GM20000 (cell line): Measurements from ENCODE around the gene WNT3A.

Experiments used
- DNase-seq: peaks from one replicate; pipeline ENCODE4 v3.0.0; 2012; ENCODE audit warnings: low spot score
- TF ChIP-seq, protein P1 (sequence below): IDR thresholded peaks from 2 replicates; pipeline ENCODE4 v1.5.1; 2012; ENCODE audit warnings: mild to moderate bottlenecking, control low read depth; ENCODE audit errors: extremely low read depth, missing control alignments

The WNT3A gene

DNA sequence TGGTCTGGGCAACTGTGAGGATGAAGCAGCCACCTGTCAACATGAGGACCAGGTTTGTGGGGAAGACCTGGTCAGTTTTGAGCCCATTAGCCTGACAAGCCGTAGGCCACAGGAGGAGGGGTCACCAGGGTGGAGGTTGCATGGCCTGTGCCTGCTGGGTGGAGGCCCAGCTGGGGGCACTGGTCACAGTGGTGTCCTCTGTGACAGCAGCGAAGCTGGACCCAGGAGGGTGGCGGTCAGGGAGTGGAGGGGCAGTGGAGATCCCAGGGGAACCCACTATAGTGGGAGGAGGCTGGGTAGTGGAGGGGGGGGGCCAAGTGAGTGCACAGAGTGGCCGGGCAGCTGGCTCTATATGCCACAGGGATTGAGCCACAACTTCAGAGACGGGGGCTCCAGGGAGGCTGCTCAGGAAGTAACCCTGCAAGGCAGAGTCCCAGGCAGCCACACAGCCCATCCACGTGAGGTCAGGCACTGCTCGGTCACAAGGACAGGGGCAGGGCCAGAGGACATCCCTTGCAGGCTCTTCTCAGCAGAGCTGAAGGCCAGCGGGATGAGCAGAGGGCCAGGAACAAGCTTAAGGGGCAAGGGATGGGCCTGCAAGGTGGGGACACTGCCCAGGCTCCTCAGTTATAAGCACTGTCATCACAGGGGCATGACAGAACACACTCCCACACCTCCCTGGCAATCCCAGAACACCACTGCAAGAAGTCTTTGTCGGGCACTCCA, 98.6 kb downstream of the WNT3A start:
- no peak for DNase-seq
- TF ChIP-seq, protein P1, sequence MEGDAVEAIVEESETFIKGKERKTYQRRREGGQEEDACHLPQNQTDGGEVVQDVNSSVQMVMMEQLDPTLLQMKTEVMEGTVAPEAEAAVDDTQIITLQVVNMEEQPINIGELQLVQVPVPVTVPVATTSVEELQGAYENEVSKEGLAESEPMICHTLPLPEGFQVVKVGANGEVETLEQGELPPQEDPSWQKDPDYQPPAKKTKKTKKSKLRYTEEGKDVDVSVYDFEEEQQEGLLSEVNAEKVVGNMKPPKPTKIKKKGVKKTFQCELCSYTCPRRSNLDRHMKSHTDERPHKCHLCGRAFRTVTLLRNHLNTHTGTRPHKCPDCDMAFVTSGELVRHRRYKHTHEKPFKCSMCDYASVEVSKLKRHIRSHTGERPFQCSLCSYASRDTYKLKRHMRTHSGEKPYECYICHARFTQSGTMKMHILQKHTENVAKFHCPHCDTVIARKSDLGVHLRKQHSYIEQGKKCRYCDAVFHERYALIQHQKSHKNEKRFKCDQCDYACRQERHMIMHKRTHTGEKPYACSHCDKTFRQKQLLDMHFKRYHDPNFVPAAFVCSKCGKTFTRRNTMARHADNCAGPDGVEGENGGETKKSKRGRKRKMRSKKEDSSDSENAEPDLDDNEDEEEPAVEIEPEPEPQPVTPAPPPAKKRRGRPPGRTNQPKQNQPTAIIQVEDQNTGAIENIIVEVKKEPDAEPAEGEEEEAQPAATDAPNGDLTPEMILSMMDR = no peak

DNA sequence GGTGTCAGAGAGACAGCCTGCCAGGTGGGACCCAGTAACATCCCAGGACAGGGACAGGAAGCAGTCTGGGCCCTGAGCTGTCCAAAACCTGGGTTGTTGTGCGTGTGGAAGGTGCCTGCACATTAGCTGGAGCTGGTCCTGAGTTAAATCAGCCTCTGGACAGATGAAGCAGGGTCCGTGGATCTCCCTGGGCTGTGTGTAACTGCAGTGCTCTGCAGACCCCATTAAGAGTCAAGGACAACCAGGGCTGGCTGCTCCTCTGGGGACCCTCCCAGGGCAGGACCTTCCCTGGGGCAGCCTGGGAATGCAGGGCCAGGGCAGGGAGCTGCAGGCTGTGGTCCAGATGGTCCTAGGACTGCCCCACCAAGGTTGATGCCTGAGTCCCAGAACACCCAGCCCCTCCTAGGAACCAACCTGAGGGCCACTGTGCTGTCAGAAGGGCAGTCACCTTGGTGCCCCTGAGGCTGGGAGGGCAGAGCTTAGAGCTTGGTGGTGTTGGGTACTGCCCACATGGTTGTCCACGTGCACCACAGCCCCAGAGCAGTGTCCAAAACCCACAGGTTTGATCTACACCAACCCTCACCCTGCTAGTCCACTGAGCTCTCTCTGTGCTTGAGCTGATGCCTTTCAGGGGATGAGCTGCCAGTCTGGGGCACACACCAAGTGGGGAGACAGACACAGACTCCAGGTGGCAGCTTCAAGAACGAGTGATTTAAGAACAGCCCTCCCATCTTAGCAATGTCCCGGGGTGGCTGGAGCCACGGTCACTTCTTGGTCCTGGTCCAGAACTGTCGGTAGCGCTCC, 99.4 kb downstream of the WNT3A start:
- no peak for DNase-seq
- TF ChIP-seq, protein P1 = no peak

DNA sequence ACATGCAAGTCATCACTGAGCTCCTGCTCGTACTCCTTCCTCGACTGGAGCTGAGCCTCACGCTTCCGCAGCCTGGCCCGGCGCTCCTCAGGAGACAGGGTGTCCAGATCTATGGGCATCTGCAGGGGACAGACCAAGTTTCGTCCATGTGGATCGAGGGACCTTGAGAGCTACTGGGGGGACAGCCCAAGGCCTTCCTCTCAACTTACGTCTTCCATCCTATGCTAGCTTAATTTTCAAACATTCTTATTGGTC, 99.9 kb downstream of the WNT3A start:
- no peak for DNase-seq
- TF ChIP-seq, protein P1 = no peak

DNA sequence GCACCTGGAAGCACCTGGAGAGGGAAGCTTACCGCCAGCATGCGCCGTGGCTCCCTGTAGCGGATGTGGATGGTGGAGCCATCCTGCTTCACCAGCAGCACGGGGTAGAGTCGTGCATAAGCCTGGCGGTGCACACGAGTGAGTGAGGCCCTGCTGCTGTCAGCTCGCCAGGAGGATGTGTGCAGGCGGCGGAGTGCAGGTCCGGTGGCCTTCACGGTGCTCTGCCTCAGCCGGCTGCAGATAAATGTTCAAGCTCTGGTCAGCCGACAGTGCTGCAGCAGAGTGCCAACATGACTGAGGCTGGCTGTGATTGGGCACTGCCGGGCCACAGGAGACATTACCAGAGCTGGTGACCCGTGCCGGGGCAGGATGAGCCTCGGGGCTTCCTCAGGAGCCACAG, 100.8 kb downstream of the WNT3A start:
- DNase-seq = no peak
- TF ChIP-seq, protein P1 = no peak

DNA sequence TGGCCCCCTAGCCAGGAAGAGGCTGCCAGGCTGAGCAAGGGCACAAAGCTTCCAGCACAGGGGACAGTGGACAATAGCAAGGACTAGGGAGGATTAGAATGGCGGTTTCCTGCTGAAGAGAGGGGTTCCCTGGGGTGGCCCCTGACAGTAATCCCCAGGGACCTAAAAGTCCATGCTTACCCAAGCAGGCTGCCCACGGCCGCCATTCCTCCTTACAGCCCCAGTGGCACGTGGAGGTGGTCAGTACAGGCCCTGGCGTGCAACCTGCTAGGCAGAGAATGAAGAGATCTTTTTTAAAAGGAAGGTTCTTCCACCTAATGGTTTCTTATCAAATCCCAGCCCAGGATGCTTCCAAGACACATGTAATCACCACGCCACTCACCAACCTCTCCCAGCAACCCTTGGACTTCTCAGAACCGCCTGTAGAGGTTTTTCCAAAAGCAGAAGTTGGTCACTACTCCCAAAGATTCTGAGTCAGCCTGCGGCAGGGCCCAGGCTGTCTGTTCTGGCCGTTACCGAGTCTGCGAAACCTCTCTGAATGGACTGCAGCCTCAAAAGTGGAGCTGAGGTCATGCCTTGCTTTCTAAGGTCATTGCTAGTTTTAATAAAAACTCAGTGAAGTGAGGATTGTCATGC, 101.4 kb downstream of the WNT3A start:
- no peak for DNase-seq
- TF ChIP-seq, protein P1 = no peak

DNA sequence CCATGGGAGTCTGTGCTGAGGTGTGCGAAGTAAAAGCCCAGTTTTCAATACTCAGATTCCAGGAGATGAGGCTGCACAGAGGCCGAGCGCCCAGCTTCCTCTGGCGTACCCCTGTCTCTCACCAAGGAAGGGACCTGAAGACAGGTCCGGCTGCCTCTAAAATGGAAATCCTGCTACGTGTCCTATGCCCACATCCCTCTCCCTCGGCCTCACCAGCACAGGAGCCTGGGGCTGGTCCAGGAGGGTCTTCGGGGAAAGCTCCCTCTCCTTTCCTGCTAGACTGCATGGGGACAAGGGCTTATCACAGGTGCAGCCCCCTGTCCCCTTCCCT, 101.9 kb downstream of the WNT3A start:
- TF ChIP-seq, protein P1 = no peak
- DNase-seq = no peak
